ENCODE results near the gene ANTXR1. TPM values are rescaled to one million over a fixed set of nuclear protein-coding genes. Genes with fewer than 3 reads are reported as not detected.

Gene ANTXR1
- total RNA-seq, 1 donor from 2014 or later = not detected

- intact Hi-C loops (cut with micrococcal nuclease) = no loop called here
- Mint-ChIP-seq H3K27me3 (ENCODE audit: low read depth) (peaks cover 7% of the 10 kb centered on the region), H3K27ac (no peak overlapping the region), H3K4me1 (ENCODE audit: low read depth) (no peaks in the 10 kb centered on the region), H3K36me3 (ENCODE audit: low read depth) (no peaks in the 10 kb centered on the region), H3K9me3 (no peaks in the 10 kb centered on the region), H3K4me3 (ENCODE audit: low read depth) (no peak overlapping the region)
- DNase-seq (ENCODE audit: low spot score) = no peak
Measured at GRCh38 chr2:69238449-69239031, 225.6 kb downstream of the ANTXR1 start.

GRCh38 chr2:69241093-69241492, 228.1 kb downstream of the ANTXR1 start:
- intact Hi-C loops (cut with micrococcal nuclease) = no loop called here
- DNase-seq (ENCODE audit: low spot score) = no peak
- Mint-ChIP-seq H3K36me3 (ENCODE audit: low read depth) (no peaks in the 10 kb centered on the region), H3K27me3 (ENCODE audit: low read depth) (peaks cover 5% of the 10 kb centered on the region), H3K27ac (no peak overlapping the region), H3K9me3 (no peaks in the 10 kb centered on the region), H3K4me1 (ENCODE audit: low read depth) (no peaks in the 10 kb centered on the region), H3K4me3 (ENCODE audit: low read depth) (no peak overlapping the region)

DNA sequence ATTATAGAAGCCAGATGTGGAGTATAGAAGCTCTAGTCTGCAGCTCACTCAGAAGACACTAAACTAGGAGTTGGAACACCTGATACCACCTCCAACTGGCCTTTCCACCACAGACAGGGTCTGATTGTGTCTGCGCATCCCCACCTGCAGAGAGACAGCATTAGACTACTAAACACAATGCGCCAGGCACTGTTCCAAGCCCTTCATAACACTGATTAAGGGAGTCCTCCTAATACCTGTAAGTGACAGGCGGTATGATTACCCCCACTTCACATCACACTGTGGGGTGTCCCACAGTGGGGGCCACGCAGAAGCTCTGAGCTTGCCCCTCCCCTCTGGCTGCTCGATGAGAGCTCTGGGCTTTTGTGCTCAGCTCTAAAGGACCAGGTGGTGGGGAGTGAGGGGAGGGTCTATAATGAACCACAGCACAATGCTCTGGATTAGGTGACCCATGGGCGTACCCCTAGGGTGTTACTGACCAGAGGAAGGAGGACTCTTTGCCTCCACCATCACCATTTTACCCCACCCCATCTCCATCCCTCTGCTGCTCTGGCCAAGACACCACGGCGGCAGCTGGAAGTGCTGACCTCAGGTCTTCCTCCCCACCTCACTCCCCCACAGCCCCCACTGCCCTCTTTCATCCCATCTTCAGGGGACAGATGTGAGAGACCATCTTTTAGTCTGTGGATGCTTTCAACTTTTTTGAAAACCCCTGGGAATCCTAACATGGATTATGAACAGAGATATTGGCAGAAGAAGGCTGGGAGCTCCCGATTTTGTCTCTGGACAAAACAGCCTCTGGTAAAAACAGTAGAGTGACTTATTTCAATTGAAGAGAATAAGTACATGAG, 228.9 kb downstream of the ANTXR1 start:
- no peak for DNase-seq (ENCODE audit: low spot score)
- Mint-ChIP-seq H3K27ac (no peak overlapping the region), H3K9me3 (no peaks in the 10 kb centered on the region), H3K27me3 (ENCODE audit: low read depth) (peaks cover 6% of the 10 kb centered on the region), H3K4me1 (ENCODE audit: low read depth) (no peaks in the 10 kb centered on the region), H3K36me3 (ENCODE audit: low read depth) (no peaks in the 10 kb centered on the region), H3K4me3 (ENCODE audit: low read depth) (no peak overlapping the region)
- intact Hi-C loops (cut with micrococcal nuclease) = no loop called here

- Mint-ChIP-seq H3K4me3 (ENCODE audit: low read depth) (no peak overlapping the region), H3K27me3 (ENCODE audit: low read depth) (peaks cover 12% of the 10 kb centered on the region), H3K9me3 (no peaks in the 10 kb centered on the region), H3K36me3 (ENCODE audit: low read depth) (no peaks in the 10 kb centered on the region), H3K4me1 (ENCODE audit: low read depth) (no peaks in the 10 kb centered on the region), H3K27ac (no peak overlapping the region)
- DNase-seq (ENCODE audit: low spot score) = no peak
- intact Hi-C loops (cut with micrococcal nuclease) = no loop called here
Measured at GRCh38 chr2:69242651-69243051, 229.7 kb downstream of the ANTXR1 start.

- H3K9me3 Mint-ChIP-seq = no peaks in the 10 kb centered on the region
- H3K4me3 Mint-ChIP-seq (ENCODE audit: low read depth) = no peak overlapping the region
- H3K4me1 Mint-ChIP-seq (ENCODE audit: low read depth) = no peaks in the 10 kb centered on the region
- intact Hi-C loops (cut with micrococcal nuclease) = no loop called here
- DNase-seq (ENCODE audit: low spot score) = no peak
- no peak overlapping the region for H3K27ac Mint-ChIP-seq
- H3K36me3 Mint-ChIP-seq (ENCODE audit: low read depth) = no peaks in the 10 kb centered on the region
- peaks cover 15% of the 10 kb centered on the region for H3K27me3 Mint-ChIP-seq (ENCODE audit: low read depth)
Measured at GRCh38 chr2:69243652-69244051, 230.7 kb downstream of the ANTXR1 start.

DNA sequence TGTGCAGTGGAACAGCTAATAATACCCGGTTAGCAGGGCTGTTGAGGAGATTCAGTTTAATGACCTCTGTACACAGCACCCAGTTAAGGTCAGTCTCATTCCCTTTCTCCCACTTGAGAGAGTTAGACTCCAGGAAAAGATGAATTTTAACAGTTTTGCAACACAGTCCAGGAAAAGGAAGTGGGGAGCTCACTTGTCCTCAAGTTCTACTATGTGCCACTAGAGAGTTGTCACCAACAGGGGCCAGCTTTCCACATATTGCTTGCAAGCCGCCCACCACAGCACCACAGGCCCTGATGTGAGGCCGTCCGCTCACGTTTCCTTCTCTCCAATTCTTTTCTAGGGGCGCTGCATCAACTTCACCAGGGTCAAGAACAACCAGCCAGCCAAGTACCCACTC, 231.9 kb downstream of the ANTXR1 start:
- no peaks in the 10 kb centered on the region for H3K9me3 Mint-ChIP-seq
- intact Hi-C loops (cut with micrococcal nuclease) = no loop called here
- H3K4me1 Mint-ChIP-seq (ENCODE audit: low read depth) = no peaks in the 10 kb centered on the region
- H3K27ac Mint-ChIP-seq = no peak overlapping the region
- H3K4me3 Mint-ChIP-seq (ENCODE audit: low read depth) = no peak overlapping the region
- peaks cover 18% of the 10 kb centered on the region for H3K27me3 Mint-ChIP-seq (ENCODE audit: low read depth)
- DNase-seq (ENCODE audit: low spot score) = no peak
- H3K36me3 Mint-ChIP-seq (ENCODE audit: low read depth) = no peaks in the 10 kb centered on the region

DNA sequence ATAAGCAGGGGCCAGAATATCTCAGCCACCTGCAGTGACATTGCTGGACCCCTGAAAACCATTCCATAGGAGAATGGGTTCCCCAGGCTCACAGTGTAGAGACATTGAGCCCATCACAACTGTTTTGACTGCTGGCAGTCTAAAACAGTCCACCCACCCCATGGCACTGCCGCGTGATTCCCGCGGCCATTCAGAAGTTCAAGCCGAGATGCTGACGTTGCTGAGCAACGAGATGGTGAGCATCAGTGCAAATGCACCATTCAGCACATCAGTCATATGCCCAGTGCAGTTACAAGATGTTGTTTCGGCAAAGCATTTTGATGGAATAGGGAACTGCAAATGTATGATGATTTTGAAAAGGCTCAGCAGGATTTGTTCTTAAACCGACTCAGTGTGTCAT, 234.6 kb downstream of the ANTXR1 start:
- DNase-seq (ENCODE audit: low spot score) = no peak
- H3K4me3 Mint-ChIP-seq (ENCODE audit: low read depth) = no peak overlapping the region
- no peaks in the 10 kb centered on the region for H3K4me1 Mint-ChIP-seq (ENCODE audit: low read depth)
- H3K27ac Mint-ChIP-seq = no peak overlapping the region
- no peaks in the 10 kb centered on the region for H3K9me3 Mint-ChIP-seq
- no peaks in the 10 kb centered on the region for H3K36me3 Mint-ChIP-seq (ENCODE audit: low read depth)
- peaks cover 24% of the 10 kb centered on the region for H3K27me3 Mint-ChIP-seq (ENCODE audit: low read depth)
- intact Hi-C loops (cut with micrococcal nuclease) = no loop called here

GRCh38 chr2:69248232-69248631, 235.3 kb downstream of the ANTXR1 start:
- H3K36me3 Mint-ChIP-seq (ENCODE audit: low read depth) = no peaks in the 10 kb centered on the region
- H3K4me3 Mint-ChIP-seq (ENCODE audit: low read depth) = no peak overlapping the region
- H3K9me3 Mint-ChIP-seq = no peaks in the 10 kb centered on the region
- no peak overlapping the region for H3K27ac Mint-ChIP-seq
- H3K4me1 Mint-ChIP-seq (ENCODE audit: low read depth) = no peaks in the 10 kb centered on the region
- intact Hi-C loops (cut with micrococcal nuclease) = no loop called here
- H3K27me3 Mint-ChIP-seq (ENCODE audit: low read depth) = peaks cover 26% of the 10 kb centered on the region
- no peak for DNase-seq (ENCODE audit: low spot score)

GRCh38 chr2:69250981-69251380, 238.0 kb downstream of the ANTXR1 start:
- Mint-ChIP-seq H3K4me3 (ENCODE audit: low read depth) (no peak overlapping the region), H3K27me3 (ENCODE audit: low read depth) (peaks cover 30% of the 10 kb centered on the region), H3K27ac (no peak overlapping the region)

DNA sequence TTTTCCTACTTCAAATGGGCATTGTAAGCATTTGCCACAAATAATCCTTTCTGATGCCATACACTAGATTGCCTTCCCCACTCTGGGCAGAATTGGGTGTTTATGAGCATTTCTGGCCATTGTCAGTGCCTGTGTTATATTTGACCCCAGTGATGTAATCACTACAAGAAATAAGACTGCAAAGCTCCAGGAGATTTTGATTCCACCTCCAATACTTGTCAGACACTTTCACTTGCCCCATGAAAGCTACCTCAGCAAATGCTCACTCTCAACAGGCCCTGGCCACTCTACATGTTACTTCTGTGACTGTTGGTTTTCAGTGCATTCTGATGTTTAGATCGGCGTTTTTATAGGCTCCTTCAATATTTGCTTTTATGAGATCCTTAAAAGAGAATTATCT, 239.0 kb downstream of the ANTXR1 start:
- no peak overlapping the region for H3K4me3 Mint-ChIP-seq (ENCODE audit: low read depth)
- no peaks in the 10 kb centered on the region for H3K9me3 Mint-ChIP-seq
- intact Hi-C loops (cut with micrococcal nuclease) = no loop called here
- no peaks in the 10 kb centered on the region for H3K4me1 Mint-ChIP-seq (ENCODE audit: low read depth)
- no peak overlapping the region for H3K27ac Mint-ChIP-seq
- DNase-seq (ENCODE audit: low spot score) = no peak
- H3K36me3 Mint-ChIP-seq (ENCODE audit: low read depth) = no peaks in the 10 kb centered on the region
- H3K27me3 Mint-ChIP-seq (ENCODE audit: low read depth) = peaks cover 27% of the 10 kb centered on the region

More at GRCh38 chr2:69250981-69251380, 238.0 kb downstream of the ANTXR1 start:
- no peak for DNase-seq (ENCODE audit: low spot score)
- intact Hi-C loops (cut with micrococcal nuclease) = no loop called here
- Mint-ChIP-seq H3K36me3 (ENCODE audit: low read depth) (no peaks in the 10 kb centered on the region), H3K4me1 (ENCODE audit: low read depth) (no peaks in the 10 kb centered on the region), H3K9me3 (no peaks in the 10 kb centered on the region)

- H3K27me3 Mint-ChIP-seq (ENCODE audit: low read depth) = peaks cover 23% of the 10 kb centered on the region
- H3K36me3 Mint-ChIP-seq (ENCODE audit: low read depth) = no peaks in the 10 kb centered on the region
- intact Hi-C loops (cut with micrococcal nuclease) = no loop called here
Measured at GRCh38 chr2:69253112-69253511, 240.1 kb downstream of the ANTXR1 start.

DNA sequence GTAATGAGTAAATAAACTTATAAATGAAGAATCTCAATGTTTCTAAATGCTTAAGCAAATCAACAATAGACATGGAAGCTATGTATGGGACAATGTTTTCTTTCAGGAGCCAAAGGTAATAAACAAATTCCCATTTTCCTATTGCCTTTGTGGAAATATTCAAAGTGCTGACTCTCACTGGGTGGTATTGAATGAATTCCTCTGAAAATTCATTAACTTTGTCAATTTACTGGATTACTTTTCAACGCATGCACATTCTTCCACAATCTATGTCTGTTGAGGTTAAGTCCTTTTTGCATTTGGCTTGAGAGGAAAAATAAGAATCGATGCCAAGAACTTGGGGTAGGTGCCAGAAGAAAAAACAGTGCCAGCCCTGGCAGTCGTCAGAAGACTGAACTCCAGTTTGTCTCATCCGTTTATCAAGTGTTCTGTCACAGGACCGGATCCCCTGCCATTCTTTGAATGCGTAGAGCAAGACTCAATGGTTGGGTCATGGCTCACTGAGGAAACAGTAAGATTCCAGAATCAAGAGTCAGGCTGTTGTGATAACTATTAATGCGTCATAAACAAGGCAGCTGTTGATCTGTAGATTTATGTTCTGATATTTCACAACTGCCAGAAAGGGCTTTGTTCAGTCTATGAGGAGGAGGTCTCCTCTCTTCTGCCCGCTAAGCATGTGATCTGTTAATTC, 240.8 kb downstream of the ANTXR1 start:
- no peak overlapping the region for H3K27ac Mint-ChIP-seq
- no peak for DNase-seq (ENCODE audit: low spot score)
- peaks cover 5% of the 10 kb centered on the region for H3K9me3 Mint-ChIP-seq
- H3K27me3 Mint-ChIP-seq (ENCODE audit: low read depth) = peaks cover 26% of the 10 kb centered on the region
- intact Hi-C loops (cut with micrococcal nuclease) = no loop called here
- no peak overlapping the region for H3K4me3 Mint-ChIP-seq (ENCODE audit: low read depth)
- H3K4me1 Mint-ChIP-seq (ENCODE audit: low read depth) = no peaks in the 10 kb centered on the region
- no peaks in the 10 kb centered on the region for H3K36me3 Mint-ChIP-seq (ENCODE audit: low read depth)

More at GRCh38 chr2:69253112-69253511, 240.1 kb downstream of the ANTXR1 start:
- no peak overlapping the region for H3K4me3 Mint-ChIP-seq (ENCODE audit: low read depth)
- DNase-seq (ENCODE audit: low spot score) = no peak
- no peaks in the 10 kb centered on the region for H3K4me1 Mint-ChIP-seq (ENCODE audit: low read depth)
- no peak overlapping the region for H3K27ac Mint-ChIP-seq
- no peaks in the 10 kb centered on the region for H3K9me3 Mint-ChIP-seq

DNA sequence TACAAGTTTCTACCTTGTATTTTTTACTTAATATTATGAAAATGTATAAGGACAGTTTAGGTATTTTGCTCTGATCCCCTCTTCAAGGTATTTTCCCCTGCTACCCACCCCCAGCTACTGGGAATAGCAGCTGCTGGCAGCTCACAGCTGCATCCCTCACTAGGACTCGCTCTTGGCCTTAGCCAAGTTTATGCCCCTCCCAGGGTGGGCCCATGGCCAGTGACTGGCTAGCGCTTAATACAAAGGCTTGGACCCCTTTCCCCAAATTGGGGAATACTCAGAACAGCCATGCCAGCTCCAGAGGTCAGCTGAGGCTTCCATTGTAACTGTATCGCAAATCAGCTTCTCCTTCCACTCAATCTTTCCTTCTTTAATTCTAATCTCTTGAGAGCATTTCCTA, 242.8 kb downstream of the ANTXR1 start:
- Mint-ChIP-seq H3K36me3 (ENCODE audit: low read depth) (no peaks in the 10 kb centered on the region), H3K9me3 (peaks cover 17% of the 10 kb centered on the region), H3K4me3 (ENCODE audit: low read depth) (no peak overlapping the region), H3K4me1 (ENCODE audit: low read depth) (no peaks in the 10 kb centered on the region), H3K27ac (no peak overlapping the region), H3K27me3 (ENCODE audit: low read depth) (peaks cover 21% of the 10 kb centered on the region)
- intact Hi-C loops (cut with micrococcal nuclease) = no loop called here
- DNase-seq (ENCODE audit: low spot score) = no peak
